GM13977 (cell line): ENCODE measurements around the gene SNX12.

Experiments
- DNase-seq: peaks from one replicate; pipeline ENCODE4 v3.0.0; 2012; ENCODE audit warnings: low spot score
- in situ Hi-C: fragments of 300-500 bp; cut with MboI; formaldehyde crosslinking; loops from one replicate; pipeline ENCODE4 v1.12.0; 2022; ENCODE audit warnings: low sequenced_read_pairs, low pct_unique_long_range_greater_than_20kb, mixed read lengths, inconsistent platforms; ENCODE audit not compliant: unreplicated experiment
- TF ChIP-seq, protein P1 (sequence below): IDR thresholded peaks from 2 replicates; pipeline ENCODE4 v1.5.1; 2012; ENCODE audit warnings: mild to moderate bottlenecking, control low read depth; ENCODE audit not compliant: insufficient read depth; ENCODE audit errors: extremely low read depth, missing control alignments

The SNX12 gene

DNA sequence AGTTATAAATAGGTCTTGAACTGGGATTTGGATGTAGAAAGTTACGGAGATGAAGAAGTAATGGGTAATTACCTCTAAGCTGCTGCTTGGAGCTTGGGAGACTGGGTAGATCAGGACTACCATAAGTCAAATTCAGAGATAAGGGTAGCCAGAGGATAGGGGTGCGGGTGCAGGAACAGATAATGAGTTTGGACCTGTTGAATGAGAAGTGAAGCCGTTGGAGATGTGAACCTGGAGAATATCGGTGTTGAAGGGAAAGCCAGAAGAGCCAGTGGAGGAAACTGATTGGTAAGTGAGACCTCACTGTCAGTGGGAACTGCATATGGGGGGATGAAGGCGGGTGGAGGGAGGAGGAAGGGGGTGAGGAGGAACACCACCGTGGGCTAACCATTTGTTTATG, 26.9 kb upstream of the SNX12 start:
- in situ Hi-C loops = no loop called here
- TF ChIP-seq, protein P1, sequence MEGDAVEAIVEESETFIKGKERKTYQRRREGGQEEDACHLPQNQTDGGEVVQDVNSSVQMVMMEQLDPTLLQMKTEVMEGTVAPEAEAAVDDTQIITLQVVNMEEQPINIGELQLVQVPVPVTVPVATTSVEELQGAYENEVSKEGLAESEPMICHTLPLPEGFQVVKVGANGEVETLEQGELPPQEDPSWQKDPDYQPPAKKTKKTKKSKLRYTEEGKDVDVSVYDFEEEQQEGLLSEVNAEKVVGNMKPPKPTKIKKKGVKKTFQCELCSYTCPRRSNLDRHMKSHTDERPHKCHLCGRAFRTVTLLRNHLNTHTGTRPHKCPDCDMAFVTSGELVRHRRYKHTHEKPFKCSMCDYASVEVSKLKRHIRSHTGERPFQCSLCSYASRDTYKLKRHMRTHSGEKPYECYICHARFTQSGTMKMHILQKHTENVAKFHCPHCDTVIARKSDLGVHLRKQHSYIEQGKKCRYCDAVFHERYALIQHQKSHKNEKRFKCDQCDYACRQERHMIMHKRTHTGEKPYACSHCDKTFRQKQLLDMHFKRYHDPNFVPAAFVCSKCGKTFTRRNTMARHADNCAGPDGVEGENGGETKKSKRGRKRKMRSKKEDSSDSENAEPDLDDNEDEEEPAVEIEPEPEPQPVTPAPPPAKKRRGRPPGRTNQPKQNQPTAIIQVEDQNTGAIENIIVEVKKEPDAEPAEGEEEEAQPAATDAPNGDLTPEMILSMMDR = no peak
- DNase-seq = no peak

DNA sequence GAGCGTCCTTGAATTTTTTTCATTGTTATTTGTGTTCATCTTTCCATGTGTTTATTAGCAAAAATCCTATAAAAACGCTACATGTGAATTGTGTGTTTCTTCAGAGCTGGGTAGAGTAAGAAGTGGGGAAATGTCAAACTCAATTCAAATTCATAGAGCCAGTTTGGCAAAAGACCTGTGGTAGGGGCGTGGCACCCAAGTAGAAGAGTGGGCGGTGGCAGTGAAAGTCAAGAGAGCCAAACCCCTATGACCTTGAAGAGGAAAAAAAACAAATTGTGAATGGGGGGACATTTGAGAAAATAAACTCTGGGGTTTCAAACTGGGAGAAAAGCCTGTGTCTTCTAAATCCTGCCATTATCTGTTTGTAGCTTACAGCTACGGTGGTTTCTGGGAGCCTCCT, 23.1 kb upstream of the SNX12 start:
- TF ChIP-seq, protein P1 = no peak
- DNase-seq = no peak
- in situ Hi-C loops = no loop called here

DNA sequence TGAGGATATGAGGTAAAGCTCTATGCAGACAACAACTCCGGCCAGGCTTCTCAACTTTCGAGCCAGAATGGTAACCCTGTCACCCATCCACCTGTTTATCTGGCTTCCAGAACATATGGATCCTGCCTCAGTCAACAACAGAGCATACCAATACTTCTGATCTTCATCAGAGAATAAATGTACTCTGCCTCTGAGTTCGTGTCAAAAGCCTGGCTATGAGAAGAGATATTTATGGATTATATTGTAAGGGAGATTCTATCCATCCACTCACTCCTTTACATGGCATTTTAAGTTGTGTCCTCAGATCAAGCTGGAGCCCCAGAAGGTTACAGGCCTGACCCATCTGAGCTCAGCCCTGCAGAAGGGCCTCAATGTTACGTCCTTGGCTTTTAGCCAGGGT, 17.8 kb upstream of the SNX12 start:
- in situ Hi-C loops = no loop called here
- TF ChIP-seq, protein P1 = no peak
- DNase-seq = no peak

DNA sequence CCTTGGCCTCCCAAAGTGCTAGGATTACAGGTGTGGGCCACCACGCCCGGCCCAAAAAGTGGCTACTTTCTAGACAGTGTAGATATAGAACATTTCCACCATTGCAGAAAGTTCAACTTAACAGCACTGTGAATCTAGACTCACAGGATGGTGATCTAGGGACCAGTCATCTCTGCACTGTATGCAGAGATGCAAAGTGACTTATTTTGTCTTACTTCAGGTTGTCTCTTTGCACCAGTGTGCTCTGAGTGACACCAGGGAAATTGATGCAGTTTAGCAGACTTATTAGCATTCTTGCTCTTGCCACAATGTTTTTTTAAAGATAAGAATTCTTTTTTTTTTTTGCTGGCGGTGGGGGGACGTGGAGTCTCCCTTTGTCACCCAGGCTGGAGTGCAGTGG, 14.7 kb upstream of the SNX12 start:
- no peak for DNase-seq
- in situ Hi-C loops = no loop called here
- TF ChIP-seq, protein P1 = no peak

DNA sequence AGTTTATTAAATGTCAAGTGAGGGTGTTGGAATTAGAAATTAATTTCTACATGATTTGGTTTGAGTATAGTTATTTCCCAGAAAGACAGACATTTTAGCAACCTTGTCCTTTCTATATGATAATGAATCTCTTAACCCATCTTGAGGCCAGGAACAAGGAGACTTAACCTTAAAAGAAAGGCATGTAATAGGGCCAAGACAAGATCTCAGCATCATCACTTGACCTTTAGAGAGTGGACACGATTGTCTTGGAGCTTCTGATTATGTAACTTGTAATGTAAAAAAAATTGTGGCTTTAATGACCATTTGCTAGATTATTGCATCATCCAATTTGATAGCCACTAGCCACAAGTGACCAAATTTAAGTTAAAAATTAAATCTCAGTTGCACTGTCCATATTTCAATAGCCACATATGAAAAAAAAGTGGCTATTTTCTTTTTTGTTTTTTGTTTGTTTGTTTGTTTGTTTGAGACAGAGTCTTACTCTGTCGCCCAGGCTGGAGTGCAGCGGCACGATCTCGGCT, 14.1 kb upstream of the SNX12 start:
- no peak for DNase-seq
- in situ Hi-C loops = no loop called here
- TF ChIP-seq, protein P1 = no peak

DNA sequence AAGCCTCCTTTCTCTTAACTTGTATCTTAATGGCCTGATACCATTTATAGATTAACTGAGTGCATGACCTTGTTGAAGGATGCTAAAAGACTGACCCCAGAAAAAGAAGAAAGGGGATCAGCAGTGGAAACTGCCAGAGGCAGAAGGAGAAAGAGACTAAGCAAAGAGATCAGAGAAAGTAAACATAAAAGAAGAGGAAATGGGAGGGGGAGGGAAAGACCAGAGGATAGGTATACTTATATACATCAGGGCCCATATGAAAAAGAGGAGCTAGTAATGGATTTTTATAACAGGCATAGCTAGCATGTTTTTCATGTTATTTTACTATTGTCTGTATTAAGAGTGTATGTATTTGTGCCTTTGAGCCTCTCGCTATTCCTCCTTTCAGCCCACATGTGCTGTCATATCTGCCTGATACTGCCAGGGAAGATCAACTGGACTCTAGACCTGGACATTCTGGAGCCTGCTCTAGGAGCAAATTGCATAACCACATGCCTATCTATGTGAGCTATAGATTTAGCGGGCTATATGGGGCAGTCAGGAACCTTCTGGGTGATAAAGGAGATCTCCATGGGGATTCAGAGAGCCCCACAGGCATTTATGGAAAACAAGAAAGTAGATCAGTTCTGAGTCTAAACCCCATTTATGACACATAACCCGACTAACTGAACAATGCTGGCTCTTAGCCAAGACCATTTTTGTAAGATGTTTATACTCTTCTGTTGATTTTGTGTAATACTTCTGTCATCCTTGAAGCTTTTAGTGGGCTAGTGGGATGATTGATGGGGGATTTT, 13.4 kb upstream of the SNX12 start:
- in situ Hi-C loops = no loop called here
- TF ChIP-seq, protein P1 = no peak
- DNase-seq = no peak
